Measurements from ENCODE around the gene SLC43A3. TPM values are rescaled to one million over a fixed set of nuclear protein-coding genes. Genes with fewer than 3 reads are reported as not detected.

The SLC43A3 gene
- total and polyA plus RNA-seq, 9 of the 15 experiments (the other 6 are each of a cell fraction or from before 2014, with no cell fraction given) = 63.7 to 281 (median 139) TPM

DNA sequence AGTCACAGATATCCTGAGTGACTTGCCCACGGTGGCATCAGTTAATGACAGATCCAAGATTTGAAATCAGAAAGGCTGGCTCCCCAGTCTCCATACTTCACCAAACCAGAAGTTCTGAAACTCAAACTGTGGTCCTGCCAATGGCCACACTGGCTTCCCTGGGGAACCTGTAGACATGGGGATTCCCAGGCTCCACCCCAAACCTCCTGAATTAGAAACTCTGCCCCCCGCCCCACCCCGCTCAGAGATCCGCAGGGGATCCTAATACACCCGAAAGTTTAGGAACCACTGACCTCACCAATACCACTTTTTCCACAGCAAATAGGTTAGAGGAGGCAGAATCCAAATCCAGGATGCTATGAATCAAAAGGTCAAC is 48.7 kb upstream of the SLC43A3 start:
- FAIRE-seq (no peak), ATAC-seq (no peak), DNase-seq (ENCODE audit: extremely low read depth in 1 of 4, low spot score in 3 of 4) (no peak)
- Histone ChIP-seq H3K27ac (ENCODE audit: extremely low read depth, low read depth, low read length) (no peak overlapping the region), H3K9me3 (replicated peaks; ENCODE audit: control insufficient read depth, insufficient read depth, low read depth, low read length) (no peaks in the 10 kb centered on the region), H3K9me1 (ENCODE audit: control insufficient read depth, insufficient read depth, low read length) (no peaks in the 10 kb centered on the region), H3K9ac (ENCODE audit: insufficient read depth in 1 of 2, low read depth in 2 of 2, low read length in 2 of 2) (no peak overlapping the region), H4K20me1 (replicated peaks; ENCODE audit: control insufficient read depth, insufficient read depth, low read length) (peaks cover 4% of the 10 kb centered on the region; the same call in 1 of the 2 replicates), H3K36me3 (ENCODE audit: control insufficient read depth, insufficient read depth, low read length) (peaks cover 3% of the 10 kb centered on the region; the same call in 1 of the 3 replicates), H3K4me1 (replicated peaks in 1 of 2; ENCODE audit: control insufficient read depth in 2 of 2, insufficient read depth in 2 of 2, low read length in 2 of 2) (peaks cover 29 to 33% of the 10 kb centered on the region in 2 experiments), H3K79me2 (ENCODE audit: control insufficient read depth, insufficient read depth, low read length) (no peaks in the 10 kb centered on the region), H3K4me3 (no peak overlapping the region), H3K27me3 (ENCODE audit: control insufficient read depth in 2 of 2, insufficient read depth in 2 of 2, low read length in 2 of 2) (no peaks in the 10 kb centered on the region), H2AFZ (ENCODE audit: low read depth, low read length) (no peak overlapping the region), H3K4me2 (ENCODE audit: insufficient read depth, low read length) (no peak overlapping the region)
- intact Hi-C loops (cut with micrococcal nuclease) = no loop called here
- WGBS (ENCODE audit: insufficient coverage, low coverage, missing lambda C conversion rate) = 75% methylated on average over 5 of the region's 5 CpGs
- no TSS peak for BruUV-seq (replicated peaks)
- ChIA-PET POLR2A (no interaction called here), CTCF (ENCODE audit: low intra/inter-chr PET ratio) (no interaction called here)
- in situ Hi-C loops (cut with MboI) = no loop called here
- TF ChIP-seq RBM17 (IDR thresholded peaks at IDR 0.05; ENCODE audit: borderline replicate concordance, low read depth, low read length) = no peak
- TF ChIP-seq SETDB1 (IDR thresholded peaks at IDR 0.05; ENCODE audit: low read length) = no peak
- no peak for TF ChIP-seq YY1 (IDR thresholded peaks at IDR 0.05; ENCODE audit: borderline replicate concordance in 1 of 3, control insufficient read depth in 1 of 3, extremely low read depth in 1 of 3, insufficient read depth in 3 of 3, insufficient read length in 1 of 3, insufficient replicate concordance in 2 of 3, low read depth in 1 of 3, low read length in 2 of 3)
- no peak for TF ChIP-seq BRF1 (IDR thresholded peaks at IDR 0.05; ENCODE audit: borderline replicate concordance, extremely low read depth, insufficient read length)
- TF ChIP-seq ZFP36 (IDR thresholded peaks at IDR 0.05; ENCODE audit: low read depth, low read length, partially characterized antibody) = no peak
- TF ChIP-seq ZNF316 (IDR thresholded peaks at IDR 0.05) = no peak
- TF ChIP-seq MYBL2 (IDR thresholded peaks at IDR 0.05; ENCODE audit: low read depth) = no peak
- TF ChIP-seq MYBL2 (CRISPR knock-in tag; IDR thresholded peaks at IDR 0.05; ENCODE audit: borderline replicate concordance) = no peak
- TF ChIP-seq CEBPB (tag; IDR thresholded peaks at IDR 0.05) = no peak
- TF ChIP-seq, protein P1, sequence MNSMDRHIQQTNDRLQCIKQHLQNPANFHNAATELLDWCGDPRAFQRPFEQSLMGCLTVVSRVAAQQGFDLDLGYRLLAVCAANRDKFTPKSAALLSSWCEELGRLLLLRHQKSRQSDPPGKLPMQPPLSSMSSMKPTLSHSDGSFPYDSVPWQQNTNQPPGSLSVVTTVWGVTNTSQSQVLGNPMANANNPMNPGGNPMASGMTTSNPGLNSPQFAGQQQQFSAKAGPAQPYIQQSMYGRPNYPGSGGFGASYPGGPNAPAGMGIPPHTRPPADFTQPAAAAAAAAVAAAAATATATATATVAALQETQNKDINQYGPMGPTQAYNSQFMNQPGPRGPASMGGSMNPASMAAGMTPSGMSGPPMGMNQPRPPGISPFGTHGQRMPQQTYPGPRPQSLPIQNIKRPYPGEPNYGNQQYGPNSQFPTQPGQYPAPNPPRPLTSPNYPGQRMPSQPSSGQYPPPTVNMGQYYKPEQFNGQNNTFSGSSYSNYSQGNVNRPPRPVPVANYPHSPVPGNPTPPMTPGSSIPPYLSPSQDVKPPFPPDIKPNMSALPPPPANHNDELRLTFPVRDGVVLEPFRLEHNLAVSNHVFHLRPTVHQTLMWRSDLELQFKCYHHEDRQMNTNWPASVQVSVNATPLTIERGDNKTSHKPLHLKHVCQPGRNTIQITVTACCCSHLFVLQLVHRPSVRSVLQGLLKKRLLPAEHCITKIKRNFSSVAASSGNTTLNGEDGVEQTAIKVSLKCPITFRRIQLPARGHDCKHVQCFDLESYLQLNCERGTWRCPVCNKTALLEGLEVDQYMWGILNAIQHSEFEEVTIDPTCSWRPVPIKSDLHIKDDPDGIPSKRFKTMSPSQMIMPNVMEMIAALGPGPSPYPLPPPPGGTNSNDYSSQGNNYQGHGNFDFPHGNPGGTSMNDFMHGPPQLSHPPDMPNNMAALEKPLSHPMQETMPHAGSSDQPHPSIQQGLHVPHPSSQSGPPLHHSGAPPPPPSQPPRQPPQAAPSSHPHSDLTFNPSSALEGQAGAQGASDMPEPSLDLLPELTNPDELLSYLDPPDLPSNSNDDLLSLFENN (IDR thresholded peaks at IDR 0.05; ENCODE audit: low read depth in 2 of 2, low read length in 2 of 2) = no peak
- TF ChIP-seq POLR2AphosphoS2 (IDR thresholded peaks at IDR 0.05; ENCODE audit: low read length) = no peak

All from K562 (cell line).